HCT116 (cell line): Measurements from ENCODE around the gene KCNK1. TPM values are rescaled to one million over a fixed set of nuclear protein-coding genes. Genes with fewer than 3 reads are reported as not detected.

Source experiments
- ATAC-seq: fragments of 200-7000 bp; cut with Tn5 transposase; 2 replicates; pipeline ENCODE4 v1.9.1; 2020; ENCODE audit warnings: mild to moderate bottlenecking, moderate library complexity
- BruUV-seq: library from RNA; stranded (reverse); fragments of 400-500 nt; replicated peaks from 2 replicates; lab custom pipeline; 2021; lab: Mats Ljungman, UMichigan
- CTCF ChIA-PET: fragments of 300-600 bp; sonication (Branson Sonifier 250); formaldehyde crosslinking; loops from one replicate; lab custom pipeline; 2021; ENCODE audit warnings: antibody characterized with exemption; lab: Charles Lee
- POLR2A ChIA-PET: fragments of 300-600, 350-600 bp; sonication (Branson Sonifier 250); formaldehyde crosslinking; loops from one replicate; lab custom pipeline; 2021; ENCODE audit warnings: antibody characterized with exemption; lab: Charles Lee
- RAD21 ChIA-PET, 2 experiments: fragments of 300-600 bp; sonication (Branson Sonifier 250); formaldehyde crosslinking; loops; one replicate each; lab custom pipeline; 2023; ENCODE audit warnings: low total read pairs in 2 of 2; ENCODE audit not compliant: uncharacterized antibody in 2 of 2, unreplicated experiment in 2 of 2, low non-redundant PET in 1 of 2; lab: Charles Lee
- DNase-seq: peaks from one replicate; pipeline ENCODE4 v3.0.0-alpha.2; 2010; ENCODE audit warnings: low read depth, low spot score
- H2AFZ ChIP-seq: fragments of 200-600 bp; shearing (Covaris generic), sonication (generic); 2 replicates; pipeline ENCODE4 v1.6.1; 2017; ENCODE audit warnings: low read depth, mixed run types, mixed read lengths, antibody characterized with exemption, low read length; ENCODE audit not compliant: poor library complexity, severe bottlenecking
- H3K27ac ChIP-seq: 2 replicates; pipeline ENCODE4 v1.5.1; 2012; ENCODE audit warnings: low read depth, low read length
- H3K27me3 ChIP-seq: fragments of 200-600 bp; sonication (generic); 2 replicates; pipeline ENCODE4 v1.6.1; 2016; ENCODE audit warnings: mixed run types, low read length, mixed read lengths; ENCODE audit not compliant: insufficient read depth
- H3K36me3 ChIP-seq, 2 experiments: fragments of 200-500 bp in 1 of 2; fragments of 200-600 bp in 1 of 2; sonication (Bioruptor generic) in 1 of 2; sonication (generic) in 1 of 2; 2 replicates each; pipeline versions ENCODE4 v1.5.1 to v1.6.1; 2014 to 2016; ENCODE audit warnings: low read length in 2 of 2, inconsistent platforms in 1 of 2, mixed read lengths in 1 of 2, mixed run types in 1 of 2; ENCODE audit not compliant: insufficient read depth in 2 of 2, control insufficient read depth in 1 of 2
- H3K4me1 ChIP-seq, 2 experiments: fragments of 200-600 bp in 1 of 2; sonication (generic) in 1 of 2; 2 replicates each; pipeline versions ENCODE4 v1.5.1 to v1.6.1; 2012 to 2017; ENCODE audit warnings: low read length in 2 of 2, inconsistent platforms in 1 of 2, mild to moderate bottlenecking in 1 of 2, mixed read lengths in 1 of 2, mixed run types in 1 of 2, moderate library complexity in 1 of 2; ENCODE audit not compliant: insufficient read depth in 2 of 2, control insufficient read depth in 1 of 2
- H3K4me2 ChIP-seq: fragments of 200-600 bp; sonication (generic); 2 replicates; pipeline ENCODE4 v1.6.1; 2017; ENCODE audit warnings: mixed run types, low read length, mixed read lengths
- H3K4me3 ChIP-seq, 2 experiments: fragments of 200-600 bp in 1 of 2; sonication (generic) in 1 of 2; replicated peaks in 1 of 2; 2 replicates each; pipeline ENCODE4 v1.5.1; 2011 to 2016; ENCODE audit warnings: low read length in 2 of 2, control low read depth in 1 of 2, low read depth in 1 of 2, mild to moderate bottlenecking in 1 of 2, mixed read lengths in 1 of 2, mixed run types in 1 of 2
- H3K79me2 ChIP-seq: fragments of 200-600 bp; sonication (generic); 2 replicates; pipeline ENCODE4 v1.6.1; 2017; ENCODE audit warnings: mild to moderate bottlenecking, mixed run types, low read length, moderate library complexity, mixed read lengths; ENCODE audit not compliant: insufficient read depth
- H3K9ac ChIP-seq: fragments of 200-600 bp; sonication (generic); 2 replicates; pipeline ENCODE4 v1.6.1; 2016; ENCODE audit warnings: low read length, mixed read lengths
- H3K9me2 ChIP-seq: fragments of 200-600 bp; sonication (generic), shearing (Covaris generic); 2 replicates; pipeline ENCODE4 v1.6.1; 2017; ENCODE audit warnings: mixed run types, mild to moderate bottlenecking, moderate library complexity; ENCODE audit not compliant: insufficient read depth
- H3K9me3 ChIP-seq, 2 experiments: fragments of 200-500 bp in 1 of 2; fragments of 200-600 bp in 1 of 2; sonication (Bioruptor generic) in 1 of 2; sonication (generic) in 1 of 2; 2 replicates each; pipeline ENCODE4 v1.6.1; 2014 to 2017; ENCODE audit warnings: low read length in 2 of 2, mixed read lengths in 2 of 2, inconsistent platforms in 1 of 2, low read depth in 1 of 2, mild to moderate bottlenecking in 1 of 2, mixed run types in 1 of 2, moderate library complexity in 1 of 2; ENCODE audit not compliant: control insufficient read depth in 1 of 2, insufficient read depth in 1 of 2
- H4K20me1 ChIP-seq: fragments of 200-600 bp; sonication (generic), shearing (Covaris generic); 2 replicates; pipeline ENCODE4 v1.6.1; 2017; ENCODE audit warnings: mixed run types, mild to moderate bottlenecking, moderate library complexity; ENCODE audit not compliant: insufficient read depth
- CBX3 ChIP-seq: IDR thresholded peaks from 2 replicates; pipeline ENCODE4 v1.6.1; 2012; ENCODE audit warnings: low read depth
- CEBPB ChIP-seq: IDR thresholded peaks from 2 replicates; pipeline ENCODE4 v1.6.1; 2012; ENCODE audit warnings: low read depth
- EGR1 ChIP-seq: IDR thresholded peaks from 2 replicates; pipeline ENCODE4 v1.6.1; 2012; ENCODE audit warnings: low read depth
- EZH2 ChIP-seq: fragments of 200-600 bp; sonication (generic); IDR thresholded peaks from 2 replicates; pipeline ENCODE4 v1.6.1; 2017; ENCODE audit warnings: antibody characterized with exemption, mixed run types
- EZH2phosphoT487 ChIP-seq: fragments of 200-600 bp; IDR thresholded peaks from 2 replicates; pipeline ENCODE4 v1.6.1; 2018; ENCODE audit warnings: antibody characterized with exemption, borderline replicate concordance
- JUND ChIP-seq: IDR thresholded peaks from 2 replicates; pipeline ENCODE4 v1.6.1; 2012
- POLR2AphosphoS5 ChIP-seq: IDR thresholded peaks from 2 replicates; pipeline ENCODE4 v1.6.1; 2011; ENCODE audit warnings: mild to moderate bottlenecking, low read depth, low read length, moderate library complexity
- RAD21 ChIP-seq: IDR thresholded peaks from 2 replicates; pipeline ENCODE4 v1.6.1; 2012; ENCODE audit warnings: low read depth, mild to moderate bottlenecking
- SIN3A ChIP-seq: IDR thresholded peaks from 2 replicates; pipeline ENCODE4 v1.6.1; 2012; ENCODE audit warnings: low read depth
- SRF ChIP-seq: IDR thresholded peaks from 2 replicates; pipeline ENCODE4 v1.6.1; 2012; ENCODE audit warnings: low read depth
- TCF7L2 ChIP-seq: IDR thresholded peaks from 2 replicates; pipeline ENCODE4 v1.7.0; 2011; ENCODE audit warnings: borderline replicate concordance, inconsistent platforms; ENCODE audit not compliant: insufficient read depth, insufficient read length; ENCODE audit errors: extremely low read depth
- ZFX ChIP-seq: fragments of 450-650 bp; IDR thresholded peaks from 2 replicates; pipeline ENCODE4 v1.6.1; 2017
- ZNF274 ChIP-seq: fragments of 200-500 bp; sonication (Bioruptor generic); IDR thresholded peaks from 2 replicates; pipeline ENCODE4 v1.6.1; 2014; ENCODE audit warnings: mild to moderate bottlenecking, low read depth, low read length, inconsistent platforms
- intact Hi-C: fragments of 100-400 bp; cut with micrococcal nuclease; formaldehyde crosslinking; loops from 2 replicates; pipeline ENCODE4 v1.10.0; 2022
- total RNA-seq: library from RNA; stranded (reverse); gene quantifications from one replicate; pipeline ENCODE4 v1.2.1, GENCODE V29; 2021; ENCODE audit not compliant: unreplicated experiment
- TF ChIP-seq, protein P1 (sequence below): IDR thresholded peaks from 2 replicates; pipeline ENCODE4 v1.6.1; 2012
- TF ChIP-seq, protein P2 (sequence below), 3 experiments: fragments of 200-600 bp in 1 of 3; sonication (generic) in 1 of 3; IDR thresholded peaks in 2 of 3; conservative IDR thresholded peaks in 1 of 3; 2 replicates each; pipeline ENCODE4 v1.5.1; 2012 to 2017; ENCODE audit warnings: low read depth in 2 of 3, low read length in 2 of 3, antibody characterized with exemption in 1 of 3, borderline replicate concordance in 1 of 3, control low read depth in 1 of 3, mild to moderate bottlenecking in 1 of 3, mixed read lengths in 1 of 3, mixed run types in 1 of 3, moderate library complexity in 1 of 3; ENCODE audit not compliant: insufficient read depth in 1 of 3
- TF ChIP-seq, protein P3 (sequence below): IDR thresholded peaks from 2 replicates; pipeline ENCODE4 v1.6.1; 2011; ENCODE audit warnings: mild to moderate bottlenecking, low read length, moderate library complexity; ENCODE audit not compliant: insufficient replicate concordance; ENCODE audit errors: extremely low read depth
- TF ChIP-seq, protein P4 (sequence below): IDR thresholded peaks from 2 replicates; pipeline ENCODE4 v1.6.1; 2012

KCNK1 gene
- total RNA-seq, 1 experiment from 2014 or later, result 28.4 TPM

DNA sequence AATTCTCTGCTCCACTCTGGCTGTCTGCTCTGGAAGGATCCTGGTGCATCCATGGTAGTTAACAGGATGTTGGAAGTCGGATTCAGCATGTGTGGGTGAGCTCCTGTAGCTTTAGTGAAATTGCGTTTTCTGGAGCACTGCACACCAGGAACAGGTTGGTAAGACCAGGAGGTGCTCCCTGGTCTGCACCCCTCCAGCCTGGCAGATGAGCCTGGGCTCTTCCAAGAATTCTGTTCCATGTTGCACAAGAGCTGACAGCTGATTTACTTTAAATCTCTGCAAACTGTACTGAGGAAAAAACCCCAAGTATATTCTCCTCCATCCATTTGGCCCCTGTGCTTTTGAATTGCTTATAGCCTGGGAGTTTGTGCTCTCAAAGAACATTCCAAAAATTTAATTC lies 33.7 kb downstream of the KCNK1 start:
- H3K4me1 ChIP-seq, result peaks cover 0 to 3% of the 10 kb centered on the region in 2 experiments; a peak in 1 of 4 replicates
- no peak for TF ChIP-seq CBX3
- no peak for TF ChIP-seq EZH2
- no peak for TF ChIP-seq CEBPB
- TF ChIP-seq, protein P1, sequence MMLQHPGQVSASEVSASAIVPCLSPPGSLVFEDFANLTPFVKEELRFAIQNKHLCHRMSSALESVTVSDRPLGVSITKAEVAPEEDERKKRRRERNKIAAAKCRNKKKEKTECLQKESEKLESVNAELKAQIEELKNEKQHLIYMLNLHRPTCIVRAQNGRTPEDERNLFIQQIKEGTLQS, result no peak
- TF ChIP-seq EZH2phosphoT487, result no peak
- no peak for TF ChIP-seq SRF
- TF ChIP-seq ZFX, result no peak
- H3K27me3 ChIP-seq, result no peaks in the 10 kb centered on the region
- 0 out of 2 replicates have a peak, but pooled peaks cover 6% of the 10 kb centered on the region for H3K79me2 ChIP-seq
- ChIA-PET POLR2A (no interaction called here), CTCF (no interaction called here), RAD21 (no interaction called here)
- DNase-seq, result no peak
- BruUV-seq, result no TSS peak
- no peaks in the 10 kb centered on the region for H3K9me2 ChIP-seq
- intact Hi-C loops, result no loop called here
- H3K9ac ChIP-seq, result no peak overlapping the region
- H4K20me1 ChIP-seq, result no peaks in the 10 kb centered on the region
- H3K4me2 ChIP-seq, result no peak overlapping the region
- H3K4me3 ChIP-seq, result no peak overlapping the region
- H3K36me3 ChIP-seq, result no peaks in the 10 kb centered on the region
- H3K9me3 ChIP-seq, result 0 out of 4 replicates have a peak, but pooled peaks cover 0 to 4% of the 10 kb centered on the region in 2 experiments
- no peak overlapping the region for H2AFZ ChIP-seq
- H3K27ac ChIP-seq, result no peak overlapping the region
- no peak for ATAC-seq

DNA sequence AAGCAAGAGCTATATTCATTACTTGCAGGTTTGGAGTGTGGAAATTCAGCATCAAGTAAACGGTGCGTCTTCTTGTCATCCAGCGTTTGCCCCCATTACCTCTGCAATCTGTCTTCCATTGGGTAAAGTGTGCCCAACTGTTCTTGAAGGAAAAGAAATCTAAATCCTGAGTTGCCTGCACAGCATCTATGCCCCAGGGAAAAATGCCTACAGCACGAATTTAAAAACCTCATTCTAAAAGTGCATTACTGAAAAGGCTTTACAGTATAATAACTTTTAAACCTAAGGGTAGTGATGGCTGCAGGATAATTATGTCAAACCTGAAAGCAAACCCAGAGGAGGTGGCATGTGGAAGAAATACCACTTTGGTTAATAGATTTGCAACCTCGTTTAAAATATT lies 37.2 kb downstream of the KCNK1 start:
- no peak for ATAC-seq
- H3K27ac ChIP-seq, result no peak overlapping the region
- DNase-seq, result no peak
- H3K36me3 ChIP-seq, result no peaks in the 10 kb centered on the region
- no peaks in the 10 kb centered on the region for H3K9me2 ChIP-seq
- no peak overlapping the region for H2AFZ ChIP-seq
- no peak overlapping the region for H3K4me3 ChIP-seq
- H3K79me2 ChIP-seq, result 0 out of 2 replicates have a peak, but pooled peaks cover 6% of the 10 kb centered on the region
- intact Hi-C loops, result no loop called here
- CTCF ChIA-PET, result no interaction called here
- H3K9ac ChIP-seq, result no peak overlapping the region
- peaks cover 20 to 37% of the 10 kb centered on the region in 2 experiments for H3K4me1 ChIP-seq
- RAD21 ChIA-PET, result no interaction called here
- no peaks in the 10 kb centered on the region for H3K27me3 ChIP-seq
- H4K20me1 ChIP-seq, result no peaks in the 10 kb centered on the region
- POLR2A ChIA-PET, result no interaction called here
- H3K9me3 ChIP-seq, result 0 out of 4 replicates have a peak, but pooled peaks cover 0 to 4% of the 10 kb centered on the region in 2 experiments
- no TSS peak for BruUV-seq
- no peak overlapping the region for H3K4me2 ChIP-seq
- TF ChIP-seq SRF (no peak), ZFX (no peak), EGR1 (no peak), EZH2 (no peak), POLR2AphosphoS5 (no peak), ZNF274 (no peak), JUND (no peak), SIN3A (no peak), RAD21 (no peak), TCF7L2 (no peak)
- TF ChIP-seq, protein P2, sequence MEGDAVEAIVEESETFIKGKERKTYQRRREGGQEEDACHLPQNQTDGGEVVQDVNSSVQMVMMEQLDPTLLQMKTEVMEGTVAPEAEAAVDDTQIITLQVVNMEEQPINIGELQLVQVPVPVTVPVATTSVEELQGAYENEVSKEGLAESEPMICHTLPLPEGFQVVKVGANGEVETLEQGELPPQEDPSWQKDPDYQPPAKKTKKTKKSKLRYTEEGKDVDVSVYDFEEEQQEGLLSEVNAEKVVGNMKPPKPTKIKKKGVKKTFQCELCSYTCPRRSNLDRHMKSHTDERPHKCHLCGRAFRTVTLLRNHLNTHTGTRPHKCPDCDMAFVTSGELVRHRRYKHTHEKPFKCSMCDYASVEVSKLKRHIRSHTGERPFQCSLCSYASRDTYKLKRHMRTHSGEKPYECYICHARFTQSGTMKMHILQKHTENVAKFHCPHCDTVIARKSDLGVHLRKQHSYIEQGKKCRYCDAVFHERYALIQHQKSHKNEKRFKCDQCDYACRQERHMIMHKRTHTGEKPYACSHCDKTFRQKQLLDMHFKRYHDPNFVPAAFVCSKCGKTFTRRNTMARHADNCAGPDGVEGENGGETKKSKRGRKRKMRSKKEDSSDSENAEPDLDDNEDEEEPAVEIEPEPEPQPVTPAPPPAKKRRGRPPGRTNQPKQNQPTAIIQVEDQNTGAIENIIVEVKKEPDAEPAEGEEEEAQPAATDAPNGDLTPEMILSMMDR (IDR thresholded peaks at IDR 0.05 in 2 of 3, conservative IDR thresholded peaks at IDR 0.05 in 1 of 3; ENCODE audit: borderline replicate concordance in 1 of 3, insufficient read depth in 1 of 3, low read depth in 2 of 3, low read length in 2 of 3), result no peak
- TF ChIP-seq, protein P3, sequence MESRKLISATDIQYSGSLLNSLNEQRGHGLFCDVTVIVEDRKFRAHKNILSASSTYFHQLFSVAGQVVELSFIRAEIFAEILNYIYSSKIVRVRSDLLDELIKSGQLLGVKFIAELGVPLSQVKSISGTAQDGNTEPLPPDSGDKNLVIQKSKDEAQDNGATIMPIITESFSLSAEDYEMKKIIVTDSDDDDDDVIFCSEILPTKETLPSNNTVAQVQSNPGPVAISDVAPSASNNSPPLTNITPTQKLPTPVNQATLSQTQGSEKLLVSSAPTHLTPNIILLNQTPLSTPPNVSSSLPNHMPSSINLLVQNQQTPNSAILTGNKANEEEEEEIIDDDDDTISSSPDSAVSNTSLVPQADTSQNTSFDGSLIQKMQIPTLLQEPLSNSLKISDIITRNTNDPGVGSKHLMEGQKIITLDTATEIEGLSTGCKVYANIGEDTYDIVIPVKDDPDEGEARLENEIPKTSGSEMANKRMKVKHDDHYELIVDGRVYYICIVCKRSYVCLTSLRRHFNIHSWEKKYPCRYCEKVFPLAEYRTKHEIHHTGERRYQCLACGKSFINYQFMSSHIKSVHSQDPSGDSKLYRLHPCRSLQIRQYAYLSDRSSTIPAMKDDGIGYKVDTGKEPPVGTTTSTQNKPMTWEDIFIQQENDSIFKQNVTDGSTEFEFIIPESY, result no peak
- TF ChIP-seq, protein P4, sequence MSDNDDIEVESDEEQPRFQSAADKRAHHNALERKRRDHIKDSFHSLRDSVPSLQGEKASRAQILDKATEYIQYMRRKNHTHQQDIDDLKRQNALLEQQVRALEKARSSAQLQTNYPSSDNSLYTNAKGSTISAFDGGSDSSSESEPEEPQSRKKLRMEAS, result no peak
- TF ChIP-seq, protein P1, result no peak
